OCI-LY7 (cell line): Measurements from ENCODE around the gene FAM151A.

ENCODE experiments used
- EZH2phosphoT487 ChIP-seq: fragments of 200-600 bp; sonication (generic); IDR thresholded peaks from 2 replicates; pipeline ENCODE4 v1.6.1; 2018; ENCODE audit warnings: low read depth, borderline replicate concordance, mild to moderate bottlenecking, mixed run types, antibody characterized with exemption, low read length, moderate library complexity, mixed read lengths
- TF ChIP-seq, protein P1 (sequence below): fragments of 200-600 bp; sonication (generic); conservative IDR thresholded peaks from 2 replicates; pipeline ENCODE4 v1.5.1; 2014; ENCODE audit warnings: mild to moderate bottlenecking, antibody characterized with exemption, low read length, moderate library complexity, mixed read lengths

DNA sequence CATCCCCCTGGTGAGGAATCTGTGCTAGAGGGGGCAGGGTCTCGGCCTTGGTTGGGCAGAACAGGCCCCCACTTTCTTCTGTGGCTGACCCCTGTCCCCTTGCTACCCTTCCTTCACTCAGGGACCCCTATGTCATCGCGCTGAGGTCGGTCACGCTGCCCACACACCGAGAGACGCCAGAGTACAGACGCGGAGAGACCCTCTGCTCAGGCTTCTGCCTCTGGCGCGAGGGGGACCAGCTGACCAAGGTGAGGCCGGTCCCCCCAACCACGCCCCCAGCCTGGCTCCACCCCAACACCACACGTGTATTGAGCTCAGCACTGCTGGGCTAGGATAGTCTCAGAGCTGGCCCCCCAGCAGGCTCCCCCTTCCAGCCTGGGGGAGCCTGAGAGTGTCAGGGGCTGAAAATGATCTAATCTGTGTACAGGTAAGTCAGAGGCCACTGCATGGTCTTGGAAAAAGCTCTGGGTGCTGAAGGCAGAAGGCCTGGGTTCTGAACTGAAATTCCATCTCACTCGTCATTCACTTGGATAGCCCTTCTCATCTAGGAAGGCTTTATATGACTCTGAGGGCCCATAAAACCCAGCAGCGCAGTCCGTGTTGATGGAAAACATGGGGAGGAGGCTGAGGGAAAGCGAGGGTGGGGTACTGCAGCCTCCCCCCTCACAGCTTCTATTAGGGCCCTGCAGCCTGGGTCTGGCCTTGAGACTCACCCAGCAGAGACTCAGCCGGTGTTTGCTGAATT, 15.3 kb downstream of the FAM151A start:
- TF ChIP-seq, protein P1, sequence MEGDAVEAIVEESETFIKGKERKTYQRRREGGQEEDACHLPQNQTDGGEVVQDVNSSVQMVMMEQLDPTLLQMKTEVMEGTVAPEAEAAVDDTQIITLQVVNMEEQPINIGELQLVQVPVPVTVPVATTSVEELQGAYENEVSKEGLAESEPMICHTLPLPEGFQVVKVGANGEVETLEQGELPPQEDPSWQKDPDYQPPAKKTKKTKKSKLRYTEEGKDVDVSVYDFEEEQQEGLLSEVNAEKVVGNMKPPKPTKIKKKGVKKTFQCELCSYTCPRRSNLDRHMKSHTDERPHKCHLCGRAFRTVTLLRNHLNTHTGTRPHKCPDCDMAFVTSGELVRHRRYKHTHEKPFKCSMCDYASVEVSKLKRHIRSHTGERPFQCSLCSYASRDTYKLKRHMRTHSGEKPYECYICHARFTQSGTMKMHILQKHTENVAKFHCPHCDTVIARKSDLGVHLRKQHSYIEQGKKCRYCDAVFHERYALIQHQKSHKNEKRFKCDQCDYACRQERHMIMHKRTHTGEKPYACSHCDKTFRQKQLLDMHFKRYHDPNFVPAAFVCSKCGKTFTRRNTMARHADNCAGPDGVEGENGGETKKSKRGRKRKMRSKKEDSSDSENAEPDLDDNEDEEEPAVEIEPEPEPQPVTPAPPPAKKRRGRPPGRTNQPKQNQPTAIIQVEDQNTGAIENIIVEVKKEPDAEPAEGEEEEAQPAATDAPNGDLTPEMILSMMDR = no peak
- TF ChIP-seq EZH2phosphoT487 = no peak
